HepG2 (cell line): ENCODE results near the gene GSDMA. TPM values are rescaled to one million over a fixed set of nuclear protein-coding genes. Genes with fewer than 3 reads are reported as not detected.

Experiments used
- ARNT ChIP-seq: fragments of 450-650 bp; IDR thresholded peaks from 2 replicates; pipeline ENCODE4 v1.6.1; 2017
- ATRX ChIP-seq: sonication (generic); formaldehyde crosslinking; IDR thresholded peaks from 2 replicates; pipeline ENCODE4 v1.4.0; 2020; ENCODE audit warnings: missing genetic modification reagents, borderline replicate concordance
- CHD2 ChIP-seq: IDR thresholded peaks from 2 replicates; pipeline ENCODE4 v1.6.1; 2011; ENCODE audit warnings: low read depth, low read length, improper control_type of control experiment
- DR1 ChIP-seq: sonication (generic); formaldehyde crosslinking; IDR thresholded peaks from 2 replicates; pipeline ENCODE4 v1.8.0; 2021; ENCODE audit warnings: mild to moderate bottlenecking, missing genetic modification reagents, inconsistent platforms
- HDAC1 ChIP-seq: sonication (generic); formaldehyde crosslinking; IDR thresholded peaks from 2 replicates; pipeline ENCODE4 v1.5.1; 2020; ENCODE audit warnings: mild to moderate bottlenecking, missing genetic modification reagents
- HMG20A ChIP-seq: IDR thresholded peaks from 2 replicates; pipeline ENCODE4 v1.6.1; 2016; ENCODE audit warnings: borderline replicate concordance
- HNRNPH1 ChIP-seq: fragments of 200-400 bp; formaldehyde crosslinking; optimal IDR thresholded peaks from 2 replicates; pipeline ENCODE3; 2017; ENCODE audit warnings: mild to moderate bottlenecking, low read depth, low read length
- PHF5A ChIP-seq: IDR thresholded peaks from one replicate; pipeline ENCODE4 v1.6.1; 2018; ENCODE audit warnings: low read depth, missing genetic modification reagents; ENCODE audit not compliant: unreplicated experiment
- PRMT3 ChIP-seq: sonication (generic); formaldehyde crosslinking; IDR thresholded peaks from 2 replicates; pipeline ENCODE4 v1.8.1; 2022; ENCODE audit warnings: low read depth, mild to moderate bottlenecking, moderate library complexity, missing genetic modification reagents, borderline replicate concordance
- RBFOX2 ChIP-seq: fragments of 200-400 bp; formaldehyde crosslinking; IDR thresholded peaks from 2 replicates; pipeline ENCODE4 v1.6.1; 2017; ENCODE audit warnings: low read depth, mild to moderate bottlenecking, low read length
- SIN3A ChIP-seq: IDR thresholded peaks from 2 replicates; pipeline ENCODE4 v1.6.1; 2011; ENCODE audit warnings: low read depth, mild to moderate bottlenecking, control low read depth, low read length, borderline replicate concordance
- TBX2 ChIP-seq: sonication (generic); formaldehyde crosslinking; IDR thresholded peaks from 2 replicates; pipeline ENCODE4 v1.5.0; 2020; ENCODE audit warnings: missing genetic modification reagents, mild to moderate bottlenecking, borderline replicate concordance
- ZC3H4 ChIP-seq: sonication (generic); formaldehyde crosslinking; IDR thresholded peaks from 2 replicates; pipeline ENCODE4 v1.4.0; 2020; ENCODE audit warnings: missing genetic modification reagents, borderline replicate concordance
- ZNF33A ChIP-seq: sonication (generic); formaldehyde crosslinking; IDR thresholded peaks from 2 replicates; pipeline ENCODE4 v1.5.1; 2020; ENCODE audit warnings: missing genetic modification reagents, mild to moderate bottlenecking, moderate library complexity, borderline replicate concordance
- polyA plus RNA-seq, 8 experiments: library from polyadenylated mRNA; depleted of rRNA in 3 of 8; stranded (reverse) in 7 of 8; unstranded in 1 of 8; fragments of >200 nt; fragmentation: Illumina TruSeq in 4 of 8; extraction: Trizol in 4 of 8; gene quantifications; 2 replicates each; pipeline versions ENCODE4 v1.2.1 to v1.2.3, GENCODE V29; 2011 to 2016; ENCODE audit warnings: low read depth in 4 of 8, missing spikeins in 1 of 8, mixed read lengths in 1 of 8; ENCODE audit not compliant: insufficient read depth in 1 of 8
- total RNA-seq, 5 experiments: library from RNA; depleted of rRNA; stranded (reverse); fragments of >200 nt; fragmentation: Illumina TruSeq; extraction: Trizol; gene quantifications; 2 replicates each; pipeline ENCODE4 v1.2.3, GENCODE V29; 2016; ENCODE audit warnings: low read depth in 1 of 5
- TF ChIP-seq, protein P1 (sequence below): sonication (generic); formaldehyde crosslinking; IDR thresholded peaks from 2 replicates; pipeline ENCODE4 v1.4.0; 2020; ENCODE audit warnings: missing genetic modification reagents, borderline replicate concordance
- TF ChIP-seq, protein P2 (sequence below): sonication (generic); formaldehyde crosslinking; IDR thresholded peaks from 2 replicates; pipeline ENCODE4 v1.4.0; 2020; ENCODE audit warnings: missing genetic modification reagents
- TF ChIP-seq, protein P3 (sequence below): IDR thresholded peaks from 2 replicates; pipeline ENCODE4 v1.6.1; 2016; ENCODE audit warnings: missing genetic modification reagents, missing compliant biosample characterization
- TF ChIP-seq, protein P4 (sequence below): IDR thresholded peaks from 2 replicates; pipeline ENCODE4 v1.6.1; 2012; ENCODE audit warnings: inconsistent platforms
- TF ChIP-seq, protein P5 (sequence below): sonication (generic); formaldehyde crosslinking; IDR thresholded peaks from 2 replicates; pipeline ENCODE4 v1.4.0; 2020; ENCODE audit warnings: missing genetic modification reagents
- TF ChIP-seq, protein P6 (sequence below): sonication (generic); formaldehyde crosslinking; IDR thresholded peaks from 2 replicates; pipeline ENCODE4 v1.5.1; 2020; ENCODE audit warnings: mild to moderate bottlenecking, moderate library complexity, missing genetic modification reagents
- TF ChIP-seq, protein P7 (sequence below): sonication (generic); formaldehyde crosslinking; IDR thresholded peaks from 2 replicates; pipeline ENCODE4 v1.5.0; 2020; ENCODE audit warnings: missing genetic modification reagents
- TF ChIP-seq, protein P8 (sequence below): sonication (generic); formaldehyde crosslinking; IDR thresholded peaks from 2 replicates; pipeline ENCODE4 v1.4.0; 2020; ENCODE audit warnings: mild to moderate bottlenecking, missing genetic modification reagents

The GSDMA gene
- total and polyA plus RNA-seq, 2 of the 13 experiments (the other 11 are each of a cell fraction or from before 2014, with no cell fraction given) = not detected

DNA sequence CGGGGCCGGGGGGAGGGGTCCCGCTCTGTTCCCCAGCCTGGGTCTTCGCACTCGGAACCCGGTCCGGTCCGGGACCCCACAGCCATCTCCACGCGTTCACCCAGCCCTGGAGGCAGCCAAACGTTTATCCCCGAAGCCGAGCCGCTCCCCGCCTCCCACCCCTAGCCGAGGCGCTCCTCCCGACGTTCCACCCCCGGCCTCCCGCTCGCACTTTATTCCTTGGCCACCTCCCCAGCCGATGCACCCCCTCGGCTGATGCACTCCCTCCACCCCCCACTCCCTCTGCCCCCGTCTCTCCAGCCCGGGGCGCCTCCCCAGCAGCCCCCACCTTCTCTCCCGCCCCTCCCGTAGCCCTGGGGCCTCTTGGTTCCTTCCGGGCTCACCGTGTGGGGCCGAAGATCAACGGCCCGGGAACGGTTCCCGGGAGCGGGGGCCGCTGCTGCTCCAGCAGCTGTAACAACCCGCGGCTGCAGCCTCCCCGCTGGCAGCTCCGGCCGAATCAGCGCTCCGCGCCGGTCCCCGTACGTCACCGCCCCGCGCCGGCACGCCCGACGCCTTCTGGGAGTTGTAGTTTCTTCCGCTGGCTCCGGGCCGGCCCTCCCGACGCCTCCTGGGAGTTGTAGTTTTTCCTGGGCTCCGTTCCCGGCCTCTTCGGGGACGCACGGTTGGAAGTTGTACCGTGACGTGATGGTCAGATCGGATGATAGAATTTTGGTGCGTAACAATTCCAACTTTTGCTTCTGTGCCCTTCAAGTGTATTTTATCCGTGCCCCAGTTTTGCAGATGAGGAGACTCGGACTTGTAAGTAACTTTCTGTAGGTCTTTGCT is 35.5 kb upstream of the GSDMA start, which contains the start of the genes LRRC3C and ORMDL3 (continued):
- TF ChIP-seq, protein P1, sequence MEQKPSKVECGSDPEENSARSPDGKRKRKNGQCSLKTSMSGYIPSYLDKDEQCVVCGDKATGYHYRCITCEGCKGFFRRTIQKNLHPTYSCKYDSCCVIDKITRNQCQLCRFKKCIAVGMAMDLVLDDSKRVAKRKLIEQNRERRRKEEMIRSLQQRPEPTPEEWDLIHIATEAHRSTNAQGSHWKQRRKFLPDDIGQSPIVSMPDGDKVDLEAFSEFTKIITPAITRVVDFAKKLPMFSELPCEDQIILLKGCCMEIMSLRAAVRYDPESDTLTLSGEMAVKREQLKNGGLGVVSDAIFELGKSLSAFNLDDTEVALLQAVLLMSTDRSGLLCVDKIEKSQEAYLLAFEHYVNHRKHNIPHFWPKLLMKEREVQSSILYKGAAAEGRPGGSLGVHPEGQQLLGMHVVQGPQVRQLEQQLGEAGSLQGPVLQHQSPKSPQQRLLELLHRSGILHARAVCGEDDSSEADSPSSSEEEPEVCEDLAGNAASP (CRISPR knock-in tag) = peak; percentile 50; the same call in 1 of the 2 replicates
- TF ChIP-seq, protein P2, sequence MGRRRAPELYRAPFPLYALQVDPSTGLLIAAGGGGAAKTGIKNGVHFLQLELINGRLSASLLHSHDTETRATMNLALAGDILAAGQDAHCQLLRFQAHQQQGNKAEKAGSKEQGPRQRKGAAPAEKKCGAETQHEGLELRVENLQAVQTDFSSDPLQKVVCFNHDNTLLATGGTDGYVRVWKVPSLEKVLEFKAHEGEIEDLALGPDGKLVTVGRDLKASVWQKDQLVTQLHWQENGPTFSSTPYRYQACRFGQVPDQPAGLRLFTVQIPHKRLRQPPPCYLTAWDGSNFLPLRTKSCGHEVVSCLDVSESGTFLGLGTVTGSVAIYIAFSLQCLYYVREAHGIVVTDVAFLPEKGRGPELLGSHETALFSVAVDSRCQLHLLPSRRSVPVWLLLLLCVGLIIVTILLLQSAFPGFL (CRISPR knock-in tag) = no peak; the same call in 1 of the 2 replicates
- TF ChIP-seq, protein P3, sequence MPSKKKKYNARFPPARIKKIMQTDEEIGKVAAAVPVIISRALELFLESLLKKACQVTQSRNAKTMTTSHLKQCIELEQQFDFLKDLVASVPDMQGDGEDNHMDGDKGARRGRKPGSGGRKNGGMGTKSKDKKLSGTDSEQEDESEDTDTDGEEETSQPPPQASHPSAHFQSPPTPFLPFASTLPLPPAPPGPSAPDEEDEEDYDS (CRISPR knock-in tag) = peak; percentile 66
- TF ChIP-seq ARNT (no peak), HMG20A (no peak), ZNF33A (CRISPR knock-in tag) (peak; percentile 88; the same call in 1 of the 2 replicates), HNRNPH1 (no peak), DR1 (CRISPR knock-in tag) (0 out of 2 replicates have a peak, but pooled peaks have one; percentile 46), ATRX (CRISPR knock-in tag) (no peak), RBFOX2 (peak; percentile 98), TBX2 (CRISPR knock-in tag) (peak; percentile 69; the same call in 1 of the 2 replicates), SIN3A (peak; percentile 61; the same call in 1 of the 2 replicates), ZC3H4 (CRISPR knock-in tag) (no peak; the same call in 1 of the 2 replicates), PRMT3 (0 out of 2 replicates have a peak, but pooled peaks have one; percentile 15), HDAC1 (peak; percentile 82), PHF5A (no peak), CHD2 (peak; percentile 81)
- TF ChIP-seq, protein P4, sequence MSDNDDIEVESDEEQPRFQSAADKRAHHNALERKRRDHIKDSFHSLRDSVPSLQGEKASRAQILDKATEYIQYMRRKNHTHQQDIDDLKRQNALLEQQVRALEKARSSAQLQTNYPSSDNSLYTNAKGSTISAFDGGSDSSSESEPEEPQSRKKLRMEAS = no peak
- TF ChIP-seq, protein P5, sequence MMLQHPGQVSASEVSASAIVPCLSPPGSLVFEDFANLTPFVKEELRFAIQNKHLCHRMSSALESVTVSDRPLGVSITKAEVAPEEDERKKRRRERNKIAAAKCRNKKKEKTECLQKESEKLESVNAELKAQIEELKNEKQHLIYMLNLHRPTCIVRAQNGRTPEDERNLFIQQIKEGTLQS (CRISPR knock-in tag) = no peak
- TF ChIP-seq, protein P6, sequence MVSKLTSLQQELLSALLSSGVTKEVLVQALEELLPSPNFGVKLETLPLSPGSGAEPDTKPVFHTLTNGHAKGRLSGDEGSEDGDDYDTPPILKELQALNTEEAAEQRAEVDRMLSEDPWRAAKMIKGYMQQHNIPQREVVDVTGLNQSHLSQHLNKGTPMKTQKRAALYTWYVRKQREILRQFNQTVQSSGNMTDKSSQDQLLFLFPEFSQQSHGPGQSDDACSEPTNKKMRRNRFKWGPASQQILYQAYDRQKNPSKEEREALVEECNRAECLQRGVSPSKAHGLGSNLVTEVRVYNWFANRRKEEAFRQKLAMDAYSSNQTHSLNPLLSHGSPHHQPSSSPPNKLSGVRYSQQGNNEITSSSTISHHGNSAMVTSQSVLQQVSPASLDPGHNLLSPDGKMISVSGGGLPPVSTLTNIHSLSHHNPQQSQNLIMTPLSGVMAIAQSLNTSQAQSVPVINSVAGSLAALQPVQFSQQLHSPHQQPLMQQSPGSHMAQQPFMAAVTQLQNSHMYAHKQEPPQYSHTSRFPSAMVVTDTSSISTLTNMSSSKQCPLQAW = peak; percentile 90
- TF ChIP-seq, protein P7, sequence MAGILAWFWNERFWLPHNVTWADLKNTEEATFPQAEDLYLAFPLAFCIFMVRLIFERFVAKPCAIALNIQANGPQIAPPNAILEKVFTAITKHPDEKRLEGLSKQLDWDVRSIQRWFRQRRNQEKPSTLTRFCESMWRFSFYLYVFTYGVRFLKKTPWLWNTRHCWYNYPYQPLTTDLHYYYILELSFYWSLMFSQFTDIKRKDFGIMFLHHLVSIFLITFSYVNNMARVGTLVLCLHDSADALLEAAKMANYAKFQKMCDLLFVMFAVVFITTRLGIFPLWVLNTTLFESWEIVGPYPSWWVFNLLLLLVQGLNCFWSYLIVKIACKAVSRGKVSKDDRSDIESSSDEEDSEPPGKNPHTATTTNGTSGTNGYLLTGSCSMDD = no peak
- TF ChIP-seq, protein P8, sequence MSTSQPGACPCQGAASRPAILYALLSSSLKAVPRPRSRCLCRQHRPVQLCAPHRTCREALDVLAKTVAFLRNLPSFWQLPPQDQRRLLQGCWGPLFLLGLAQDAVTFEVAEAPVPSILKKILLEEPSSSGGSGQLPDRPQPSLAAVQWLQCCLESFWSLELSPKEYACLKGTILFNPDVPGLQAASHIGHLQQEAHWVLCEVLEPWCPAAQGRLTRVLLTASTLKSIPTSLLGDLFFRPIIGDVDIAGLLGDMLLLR (CRISPR knock-in tag) = no peak
